GM12872 (cell line): ENCODE data around the gene CTDSP2.

Source experiments
- TF ChIP-seq, protein P1 (sequence below): IDR thresholded peaks from 3 replicates; pipeline ENCODE4 v1.5.1; 2011; ENCODE audit warnings: low read depth, mild to moderate bottlenecking, low read length, moderate library complexity; ENCODE audit not compliant: insufficient read depth

CTDSP2 gene

DNA sequence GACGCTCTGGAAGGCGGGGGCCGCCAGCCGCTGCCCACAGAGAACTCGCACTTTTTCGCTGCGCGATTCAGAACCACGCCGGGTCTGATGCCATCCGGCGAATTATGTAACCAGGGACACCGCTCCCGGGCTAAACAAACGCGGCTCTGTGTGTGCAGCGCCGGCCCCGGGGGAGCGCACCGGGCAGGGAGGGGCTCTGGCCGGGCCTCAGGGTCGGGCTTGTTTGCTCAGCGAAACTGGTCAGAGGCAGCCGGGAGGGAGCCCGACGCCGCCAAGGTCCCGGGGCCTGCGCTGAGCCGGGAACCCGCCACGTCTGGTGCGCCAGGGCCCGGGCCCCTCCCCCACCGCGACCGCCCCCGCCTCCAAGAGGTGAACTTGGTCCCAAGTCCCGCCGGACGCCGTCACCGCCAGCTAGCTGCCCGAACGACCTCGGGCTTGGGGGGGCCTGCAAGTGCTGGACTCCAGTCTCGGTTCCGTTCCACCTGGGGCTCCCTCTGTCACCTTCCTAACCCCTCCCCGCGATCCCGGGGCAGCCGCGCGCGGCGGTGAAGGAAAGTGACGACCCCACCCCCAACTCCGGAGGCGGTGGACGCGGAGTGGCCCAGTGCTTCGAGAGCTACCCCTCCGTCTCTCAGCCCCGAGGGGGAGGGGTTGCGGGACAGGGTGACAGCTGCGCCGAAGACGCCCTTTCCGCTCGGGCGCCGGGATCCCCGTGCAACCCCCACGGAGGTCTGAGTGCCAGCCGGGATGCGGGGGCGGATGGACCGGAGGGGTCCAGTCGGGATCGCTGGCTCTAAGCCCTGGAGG lies 848 bp downstream of the CTDSP2 start:
- TF ChIP-seq, protein P1, sequence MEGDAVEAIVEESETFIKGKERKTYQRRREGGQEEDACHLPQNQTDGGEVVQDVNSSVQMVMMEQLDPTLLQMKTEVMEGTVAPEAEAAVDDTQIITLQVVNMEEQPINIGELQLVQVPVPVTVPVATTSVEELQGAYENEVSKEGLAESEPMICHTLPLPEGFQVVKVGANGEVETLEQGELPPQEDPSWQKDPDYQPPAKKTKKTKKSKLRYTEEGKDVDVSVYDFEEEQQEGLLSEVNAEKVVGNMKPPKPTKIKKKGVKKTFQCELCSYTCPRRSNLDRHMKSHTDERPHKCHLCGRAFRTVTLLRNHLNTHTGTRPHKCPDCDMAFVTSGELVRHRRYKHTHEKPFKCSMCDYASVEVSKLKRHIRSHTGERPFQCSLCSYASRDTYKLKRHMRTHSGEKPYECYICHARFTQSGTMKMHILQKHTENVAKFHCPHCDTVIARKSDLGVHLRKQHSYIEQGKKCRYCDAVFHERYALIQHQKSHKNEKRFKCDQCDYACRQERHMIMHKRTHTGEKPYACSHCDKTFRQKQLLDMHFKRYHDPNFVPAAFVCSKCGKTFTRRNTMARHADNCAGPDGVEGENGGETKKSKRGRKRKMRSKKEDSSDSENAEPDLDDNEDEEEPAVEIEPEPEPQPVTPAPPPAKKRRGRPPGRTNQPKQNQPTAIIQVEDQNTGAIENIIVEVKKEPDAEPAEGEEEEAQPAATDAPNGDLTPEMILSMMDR = no peak

DNA sequence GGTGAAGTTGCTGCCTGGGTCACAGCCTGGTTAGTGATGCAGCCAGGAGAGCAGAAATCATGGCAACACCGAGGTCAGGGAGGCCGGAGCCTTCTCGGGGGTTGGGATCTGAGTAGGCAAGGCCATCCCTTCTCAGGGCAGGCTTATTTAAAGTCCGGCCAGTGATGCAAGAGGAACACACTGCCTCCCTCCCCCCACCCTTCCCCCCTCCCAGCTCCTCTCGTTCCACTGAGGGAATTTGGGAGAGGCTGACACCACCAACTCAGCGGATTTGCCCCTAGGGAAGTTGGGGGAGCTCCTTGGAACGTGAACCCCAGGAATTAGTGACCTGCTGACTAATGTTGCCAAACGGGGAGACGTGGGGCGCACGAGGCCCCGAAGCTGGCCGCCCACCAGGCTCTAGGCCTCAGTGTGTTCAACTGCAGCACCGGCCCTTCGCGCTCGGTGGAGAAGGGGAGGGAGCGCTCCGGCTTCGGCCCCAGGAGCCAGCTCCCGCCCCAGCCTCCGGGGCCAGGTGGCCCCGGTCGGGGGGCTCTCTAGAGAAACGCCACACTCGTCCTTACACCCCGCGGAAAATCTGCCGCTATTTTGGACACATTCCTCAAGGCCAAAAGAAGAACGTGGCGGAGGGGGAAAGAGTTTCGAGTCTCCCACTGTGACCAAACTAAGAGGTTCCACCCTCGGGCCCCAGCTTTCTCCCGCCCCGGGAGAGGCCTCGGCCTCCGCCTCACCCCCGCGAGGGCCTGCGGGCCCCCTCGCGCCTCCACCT lies 1.6 kb downstream of the CTDSP2 start:
- TF ChIP-seq, protein P1 = no peak

DNA sequence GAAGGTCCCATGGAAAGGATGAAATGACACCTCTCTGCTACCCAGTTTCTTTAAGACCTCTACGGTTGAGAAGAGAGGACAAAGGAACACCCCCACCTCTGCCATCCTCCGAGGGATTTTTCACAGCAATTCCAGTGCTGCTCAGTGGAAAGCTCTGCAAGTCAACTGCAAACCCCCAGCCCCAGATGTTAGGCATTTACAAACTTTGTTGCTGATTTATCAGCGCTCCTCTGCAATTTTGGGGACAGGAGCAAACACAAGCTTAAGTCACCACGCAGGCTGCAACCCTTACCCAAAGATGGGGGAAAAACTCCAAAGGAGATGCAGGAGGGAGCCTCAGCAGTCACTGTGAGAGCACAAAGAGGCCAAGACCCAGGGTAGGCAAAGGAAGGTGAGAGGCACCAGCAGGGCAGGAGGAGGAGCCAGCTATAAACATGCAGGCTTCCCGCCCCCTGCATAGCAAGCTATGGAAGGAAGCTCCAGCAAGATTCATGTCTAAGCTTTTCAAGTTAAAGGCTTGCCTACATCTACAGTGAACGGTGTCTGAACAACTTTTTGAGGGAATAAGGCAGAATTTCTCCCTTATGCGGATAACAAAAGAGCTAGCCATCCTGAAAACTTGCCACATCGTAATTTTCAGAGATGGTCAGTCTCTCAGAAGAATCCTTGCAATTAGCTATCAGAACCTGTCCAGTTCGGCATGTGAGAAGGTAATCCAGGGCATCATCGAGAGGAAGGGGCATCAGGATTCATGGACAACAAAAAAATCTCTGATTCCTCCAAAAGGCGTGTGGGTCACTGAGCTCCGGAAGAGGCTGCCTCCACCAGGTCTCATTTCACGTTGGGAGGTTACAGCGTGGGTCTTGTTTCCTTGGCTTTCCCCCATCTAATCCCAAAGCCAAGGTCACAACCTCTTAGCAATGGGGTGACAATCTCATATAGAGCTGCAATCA lies 3.9 kb downstream of the CTDSP2 start:
- TF ChIP-seq, protein P1 = no peak

DNA sequence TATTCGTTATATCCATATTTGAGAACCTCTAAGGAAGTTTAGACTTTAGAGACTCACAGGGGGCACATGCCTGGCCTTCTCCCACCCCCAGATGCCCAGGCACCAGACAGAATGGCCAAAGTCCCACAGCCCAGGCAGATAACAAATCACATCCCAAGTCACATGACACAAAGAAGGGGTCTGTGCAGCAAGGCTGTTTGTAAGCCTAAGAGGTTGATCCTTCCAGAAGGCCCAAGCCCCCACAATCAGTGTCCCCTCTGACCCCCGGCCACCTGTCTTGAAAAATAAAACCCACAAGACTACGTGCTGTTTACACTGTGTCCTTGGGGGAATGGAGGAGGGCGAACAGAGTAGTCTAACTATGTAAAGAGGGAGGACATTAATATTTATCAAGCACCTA lies 5.1 kb downstream of the CTDSP2 start:
- TF ChIP-seq, protein P1 = no peak

DNA sequence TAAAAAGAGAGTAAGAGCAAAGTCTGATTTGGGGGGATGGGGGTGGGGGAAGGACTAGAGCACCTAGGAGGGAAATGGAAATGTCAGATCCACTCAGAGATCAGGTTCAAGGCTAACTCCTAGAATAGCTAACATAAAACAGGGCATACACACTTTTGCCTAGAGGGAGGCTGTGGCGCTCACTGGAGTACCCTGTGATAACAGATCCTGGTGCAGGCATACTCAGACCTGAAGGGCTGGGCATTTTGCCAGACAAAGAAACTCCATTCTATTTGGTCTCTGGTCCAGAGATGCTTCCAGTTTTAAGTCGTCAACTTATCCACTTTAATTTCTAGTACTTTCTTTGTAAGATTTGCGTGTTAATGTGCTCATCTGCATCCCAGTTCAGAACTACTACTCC lies 5.8 kb downstream of the CTDSP2 start:
- TF ChIP-seq, protein P1 = no peak

DNA sequence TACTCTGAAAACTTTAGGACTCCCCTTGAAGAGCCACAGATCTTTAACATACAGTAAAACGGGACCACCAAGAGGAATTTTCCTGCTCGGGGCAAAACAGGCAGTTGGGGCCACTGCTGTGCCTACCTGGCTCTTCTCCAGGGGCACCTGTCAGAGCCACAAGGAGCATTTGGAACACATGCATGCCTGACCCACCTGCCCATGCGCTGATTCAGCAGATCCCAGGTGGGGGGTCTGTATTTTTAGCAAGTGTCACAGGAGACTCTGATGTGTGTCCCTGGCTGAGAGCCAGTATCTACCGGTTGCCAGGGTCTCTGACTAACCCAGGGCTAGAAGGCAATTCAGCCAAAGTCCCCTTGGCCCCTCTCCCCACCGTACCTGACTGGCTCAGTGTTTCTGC lies 6.5 kb downstream of the CTDSP2 start:
- TF ChIP-seq, protein P1 = no peak
